HepG2 (cell line): ENCODE results near the gene DHX16. TPM values are rescaled to one million over a fixed set of nuclear protein-coding genes. Genes with fewer than 3 reads are reported as not detected.
A peak's percentile ranks its signal among the peaks of the same experiment; 100 is the strongest.

Experiments
- ARNT2 ChIP-seq: sonication (generic); formaldehyde crosslinking; IDR thresholded peaks from 2 replicates; pipeline ENCODE4 v1.8.0; 2022; ENCODE audit warnings: mild to moderate bottlenecking, low read depth, missing genetic modification reagents, moderate library complexity
- ATM ChIP-seq: fragments of 450-650 bp; IDR thresholded peaks from 2 replicates; pipeline ENCODE4 v1.7.1; 2017; ENCODE audit warnings: mild to moderate bottlenecking, borderline replicate concordance
- DR1 ChIP-seq: sonication (generic); formaldehyde crosslinking; IDR thresholded peaks from 2 replicates; pipeline ENCODE4 v1.8.0; 2021; ENCODE audit warnings: mild to moderate bottlenecking, missing genetic modification reagents, inconsistent platforms
- HNF4G ChIP-seq, 2 experiments: sonication (generic) in 1 of 2; formaldehyde crosslinking in 1 of 2; IDR thresholded peaks; 2 replicates each; pipeline versions ENCODE4 v1.4.0 to v1.6.1; 2011 to 2020; ENCODE audit warnings: borderline replicate concordance in 2 of 2, low read depth in 2 of 2, mild to moderate bottlenecking in 2 of 2, low read length in 1 of 2, missing genetic modification reagents in 1 of 2, moderate library complexity in 1 of 2
- ISL2 ChIP-seq: sonication (generic); formaldehyde crosslinking; IDR thresholded peaks from 2 replicates; pipeline ENCODE4 v1.5.0; 2020; ENCODE audit warnings: missing genetic modification reagents
- KAT2B ChIP-seq: fragments of 150-350 bp; IDR thresholded peaks from 2 replicates; pipeline ENCODE4 v1.6.1; 2014; ENCODE audit warnings: low read depth, low read length, borderline replicate concordance
- KDM3A ChIP-seq: IDR thresholded peaks from 2 replicates; pipeline ENCODE4 v1.6.1; 2018; ENCODE audit warnings: low read depth, missing compliant biosample characterization
- MAZ ChIP-seq, 2 experiments: sonication (generic) in 1 of 2; formaldehyde crosslinking in 1 of 2; IDR thresholded peaks; 2 replicates each; pipeline versions ENCODE4 v1.5.0 to v1.6.1; 2012 to 2020; ENCODE audit warnings: low read depth in 2 of 2, mild to moderate bottlenecking in 2 of 2, borderline replicate concordance in 1 of 2, improper control_type of control experiment in 1 of 2, low read length in 1 of 2, missing genetic modification reagents in 1 of 2, moderate library complexity in 1 of 2
- SMAD3 ChIP-seq: sonication (generic); formaldehyde crosslinking; IDR thresholded peaks from 2 replicates; pipeline ENCODE4 v1.4.0; 2020; ENCODE audit warnings: missing genetic modification reagents
- TBL1XR1 ChIP-seq: fragments of 150-350 bp; IDR thresholded peaks from 2 replicates; pipeline ENCODE4 v1.6.1; 2014; ENCODE audit warnings: borderline replicate concordance, low read length; ENCODE audit not compliant: partially characterized antibody
- TGIF2 ChIP-seq: IDR thresholded peaks from 2 replicates; pipeline ENCODE4 v1.6.1; 2016; ENCODE audit warnings: control low read depth, missing compliant biosample characterization
- ZNF263 ChIP-seq: sonication (generic); formaldehyde crosslinking; IDR thresholded peaks from 2 replicates; pipeline ENCODE4 v1.4.0; 2020; ENCODE audit warnings: missing genetic modification reagents
- ZNF282 ChIP-seq: fragments of 450-650 bp; IDR thresholded peaks from 2 replicates; pipeline ENCODE4 v1.6.1; 2018; ENCODE audit not compliant: partially characterized antibody
- ZNF292 ChIP-seq: sonication (generic); formaldehyde crosslinking; IDR thresholded peaks from 2 replicates; pipeline ENCODE4 v1.8.1; 2022; ENCODE audit warnings: mild to moderate bottlenecking, low read depth, missing genetic modification reagents, borderline replicate concordance
- ZNF30 ChIP-seq: sonication (generic); formaldehyde crosslinking; IDR thresholded peaks from 2 replicates; pipeline ENCODE4 v1.5.0; 2020; ENCODE audit warnings: mild to moderate bottlenecking, missing genetic modification reagents
- ZNF558 ChIP-seq: sonication (generic); formaldehyde crosslinking; IDR thresholded peaks from 2 replicates; pipeline ENCODE4 v1.9.0; 2022; ENCODE audit warnings: mild to moderate bottlenecking, missing genetic modification reagents, borderline replicate concordance
- ZNF562 ChIP-seq: sonication (generic); formaldehyde crosslinking; IDR thresholded peaks from 2 replicates; pipeline ENCODE4 v1.8.0; 2022; ENCODE audit warnings: missing genetic modification reagents, borderline replicate concordance
- ZNF570 ChIP-seq: sonication (generic); formaldehyde crosslinking; IDR thresholded peaks from 2 replicates; pipeline ENCODE4 v1.4.0; 2020; ENCODE audit warnings: mild to moderate bottlenecking, missing genetic modification reagents, borderline replicate concordance
- ZNF605 ChIP-seq: sonication (generic); formaldehyde crosslinking; IDR thresholded peaks from 2 replicates; pipeline ENCODE4 v1.8.0; 2022; ENCODE audit warnings: mild to moderate bottlenecking, missing genetic modification reagents
- ZNF746 ChIP-seq: sonication (generic); formaldehyde crosslinking; IDR thresholded peaks from 2 replicates; pipeline ENCODE4 v1.8.0; 2022; ENCODE audit warnings: mild to moderate bottlenecking, missing genetic modification reagents
- ZNF777 ChIP-seq: sonication (generic); formaldehyde crosslinking; IDR thresholded peaks from 2 replicates; pipeline ENCODE4 v1.4.0; 2020; ENCODE audit warnings: missing genetic modification reagents
- ZNF792 ChIP-seq: IDR thresholded peaks from 2 replicates; pipeline ENCODE4 v1.6.1; 2016
- ZNF841 ChIP-seq: sonication (generic); formaldehyde crosslinking; IDR thresholded peaks from 2 replicates; pipeline ENCODE4 v1.8.1; 2023; ENCODE audit warnings: missing genetic modification reagents, borderline replicate concordance
- polyA plus RNA-seq, 8 experiments: library from polyadenylated mRNA; depleted of rRNA in 3 of 8; stranded (reverse) in 7 of 8; unstranded in 1 of 8; fragments of >200 nt; fragmentation: Illumina TruSeq in 4 of 8; extraction: Trizol in 4 of 8; gene quantifications; 2 replicates each; pipeline versions ENCODE4 v1.2.1 to v1.2.3, GENCODE V29; 2011 to 2016; ENCODE audit warnings: low read depth in 4 of 8, missing spikeins in 1 of 8, mixed read lengths in 1 of 8; ENCODE audit not compliant: insufficient read depth in 1 of 8
- total RNA-seq, 5 experiments: library from RNA; depleted of rRNA; stranded (reverse); fragments of >200 nt; fragmentation: Illumina TruSeq; extraction: Trizol; gene quantifications; 2 replicates each; pipeline ENCODE4 v1.2.3, GENCODE V29; 2016; ENCODE audit warnings: low read depth in 1 of 5
- TF ChIP-seq, protein P1 (sequence below): sonication (generic); formaldehyde crosslinking; IDR thresholded peaks from 2 replicates; pipeline ENCODE4 v1.4.0; 2020; ENCODE audit warnings: missing genetic modification reagents
- TF ChIP-seq, protein P2 (sequence below): sonication (generic); formaldehyde crosslinking; IDR thresholded peaks from 2 replicates; pipeline ENCODE4 v1.5.1; 2020; ENCODE audit warnings: missing genetic modification reagents, mild to moderate bottlenecking, borderline replicate concordance

Gene DHX16
- total and polyA plus RNA-seq, 2 of the 13 experiments (the other 11 are each of a cell fraction or from before 2014, with no cell fraction given), result 57.0 to 58.5 TPM

- TF ChIP-seq HNF4G (IDR thresholded peaks at IDR 0.05; ENCODE audit: borderline replicate concordance, low read depth, low read length), result peak; percentile 39; the same call in 1 of the 2 replicates
- no peak for TF ChIP-seq HNF4G (CRISPR knock-in tag; IDR thresholded peaks at IDR 0.05; ENCODE audit: borderline replicate concordance, low read depth)
- TF ChIP-seq ZNF562 (CRISPR knock-in tag), result no peak
- peak; percentile 11; the same call in 1 of the 2 replicates for TF ChIP-seq ARNT2 (CRISPR knock-in tag)
- TF ChIP-seq, protein P1, sequence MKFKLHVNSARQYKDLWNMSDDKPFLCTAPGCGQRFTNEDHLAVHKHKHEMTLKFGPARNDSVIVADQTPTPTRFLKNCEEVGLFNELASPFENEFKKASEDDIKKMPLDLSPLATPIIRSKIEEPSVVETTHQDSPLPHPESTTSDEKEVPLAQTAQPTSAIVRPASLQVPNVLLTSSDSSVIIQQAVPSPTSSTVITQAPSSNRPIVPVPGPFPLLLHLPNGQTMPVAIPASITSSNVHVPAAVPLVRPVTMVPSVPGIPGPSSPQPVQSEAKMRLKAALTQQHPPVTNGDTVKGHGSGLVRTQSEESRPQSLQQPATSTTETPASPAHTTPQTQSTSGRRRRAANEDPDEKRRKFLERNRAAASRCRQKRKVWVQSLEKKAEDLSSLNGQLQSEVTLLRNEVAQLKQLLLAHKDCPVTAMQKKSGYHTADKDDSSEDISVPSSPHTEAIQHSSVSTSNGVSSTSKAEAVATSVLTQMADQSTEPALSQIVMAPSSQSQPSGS, result no peak
- peak; percentile 74; the same call in 1 of the 2 replicates for TF ChIP-seq ZNF558 (CRISPR knock-in tag)
- no peak; the same call in 1 of the 2 replicates for TF ChIP-seq ZNF792 (CRISPR knock-in tag)
- TF ChIP-seq TGIF2, result peak; percentile 58; the same call in 1 of the 2 replicates
- TF ChIP-seq ZNF282, result no peak
- no peak for TF ChIP-seq ATM
- no peak for TF ChIP-seq ZNF570 (CRISPR knock-in tag)
- no peak for TF ChIP-seq ZNF841 (CRISPR knock-in tag)
- TF ChIP-seq SMAD3 (CRISPR knock-in tag), result no peak; the same call in 1 of the 2 replicates
- TF ChIP-seq ZNF292 (CRISPR knock-in tag), result no peak
- TF ChIP-seq DR1 (CRISPR knock-in tag), result peak; percentile 38; the same call in 1 of the 2 replicates
- peak; percentile 75 for TF ChIP-seq ZNF605
- TF ChIP-seq ZNF746 (CRISPR knock-in tag), result peak; percentile 35; the same call in 1 of the 2 replicates
- TF ChIP-seq ZNF263 (CRISPR knock-in tag), result peak; percentile 38; the same call in 1 of the 2 replicates
- TF ChIP-seq ZNF30 (CRISPR knock-in tag), result no peak
- peak; percentile 52; the same call in 1 of the 2 replicates for TF ChIP-seq ISL2 (CRISPR knock-in tag)
- TF ChIP-seq KAT2B, result no peak
- TF ChIP-seq, protein P2, sequence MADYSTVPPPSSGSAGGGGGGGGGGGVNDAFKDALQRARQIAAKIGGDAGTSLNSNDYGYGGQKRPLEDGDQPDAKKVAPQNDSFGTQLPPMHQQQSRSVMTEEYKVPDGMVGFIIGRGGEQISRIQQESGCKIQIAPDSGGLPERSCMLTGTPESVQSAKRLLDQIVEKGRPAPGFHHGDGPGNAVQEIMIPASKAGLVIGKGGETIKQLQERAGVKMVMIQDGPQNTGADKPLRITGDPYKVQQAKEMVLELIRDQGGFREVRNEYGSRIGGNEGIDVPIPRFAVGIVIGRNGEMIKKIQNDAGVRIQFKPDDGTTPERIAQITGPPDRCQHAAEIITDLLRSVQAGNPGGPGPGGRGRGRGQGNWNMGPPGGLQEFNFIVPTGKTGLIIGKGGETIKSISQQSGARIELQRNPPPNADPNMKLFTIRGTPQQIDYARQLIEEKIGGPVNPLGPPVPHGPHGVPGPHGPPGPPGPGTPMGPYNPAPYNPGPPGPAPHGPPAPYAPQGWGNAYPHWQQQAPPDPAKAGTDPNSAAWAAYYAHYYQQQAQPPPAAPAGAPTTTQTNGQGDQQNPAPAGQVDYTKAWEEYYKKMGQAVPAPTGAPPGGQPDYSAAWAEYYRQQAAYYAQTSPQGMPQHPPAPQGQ (CRISPR knock-in tag), result no peak
- peak; percentile 15 for TF ChIP-seq TBL1XR1
- peak; percentile 93 for TF ChIP-seq MAZ (IDR thresholded peaks at IDR 0.05; ENCODE audit: borderline replicate concordance, low read depth, low read length)
- no peak; the same call in none of the 2 replicates for TF ChIP-seq MAZ (CRISPR knock-in tag; IDR thresholded peaks at IDR 0.05; ENCODE audit: low read depth)
- no peak for TF ChIP-seq KDM3A (CRISPR knock-in tag)
- peak; percentile 70 for TF ChIP-seq ZNF777 (CRISPR knock-in tag)
Observed at GRCh38 chr6:30719791-30720737, 47.3 kb upstream of the DHX16 start, which contains the start of gene TUBB (continued).
